HG03378 (cell line): ENCODE results near the gene SLC5A4.

Source experiments
- ATAC-seq: cut with Tn5 transposase; IDR thresholded peaks from one replicate; pipeline ENCODE4 v1.9.1; 2021; ENCODE audit warnings: mild to moderate bottlenecking, moderate library complexity; ENCODE audit not compliant: unreplicated experiment

SLC5A4 gene

GRCh38 chr22:32233091-32233490, 22.1 kb downstream of the SLC5A4 start:
- ATAC-seq = no peak

GRCh38 chr22:32232191-32232830, 22.8 kb downstream of the SLC5A4 start:
- no peak for ATAC-seq

- ATAC-seq = no peak
Measured at GRCh38 chr22:32226326-32227104, 28.6 kb downstream of the SLC5A4 start.

- no peak for ATAC-seq
Measured at GRCh38 chr22:32222991-32223390, 32.2 kb downstream of the SLC5A4 start.

- no peak for ATAC-seq
Measured at GRCh38 chr22:32219026-32219425, 36.1 kb downstream of the SLC5A4 start.

- no peak for ATAC-seq
Measured at GRCh38 chr22:32218470-32218869, 36.7 kb downstream of the SLC5A4 start.

- no peak for ATAC-seq
Measured at GRCh38 chr22:32217465-32217864, 37.7 kb downstream of the SLC5A4 start.

- ATAC-seq = no peak
Measured at GRCh38 chr22:32216911-32217310, 38.2 kb downstream of the SLC5A4 start.

GRCh38 chr22:32211011-32211410, 44.1 kb downstream of the SLC5A4 start:
- no peak for ATAC-seq

GRCh38 chr22:32208681-32209080, 46.5 kb downstream of the SLC5A4 start:
- ATAC-seq = no peak

GRCh38 chr22:32207971-32208480, 47.1 kb downstream of the SLC5A4 start:
- no peak for ATAC-seq

- ATAC-seq = no peak
Measured at GRCh38 chr22:32206774-32207758, 48.1 kb downstream of the SLC5A4 start.

- ATAC-seq = no peak
Measured at GRCh38 chr22:32205974-32206773, 49.0 kb downstream of the SLC5A4 start.

- ATAC-seq = no peak
Measured at GRCh38 chr22:32204856-32205722, 50.1 kb downstream of the SLC5A4 start, which contains the start of gene RFPL2. TSS of gene RFPL2 (minus strand) at chr22:32205073. CDS start at chr22:32202451, 2,622 bp downstream.

- no peak for ATAC-seq
Measured at GRCh38 chr22:32204040-32204855, 50.9 kb downstream of the SLC5A4 start.

GRCh38 chr22:32203181-32204039, 51.7 kb downstream of the SLC5A4 start:
- ATAC-seq = no peak

GRCh38 chr22:32202539-32203180, 52.5 kb downstream of the SLC5A4 start:
- no peak for ATAC-seq
